ENCODE results near the gene ITPA. TPM values are rescaled to one million over a fixed set of nuclear protein-coding genes. Genes with fewer than 3 reads are reported as not detected.
"Not testable (repeated sequence)": the region's sequence is repeated elsewhere in the genome, so short reads cannot be mapped to it uniquely, and the experiment has no call there.

ITPA gene
- total RNA-seq, 1 experiment from 2014 or later: 69.2 TPM

DNA sequence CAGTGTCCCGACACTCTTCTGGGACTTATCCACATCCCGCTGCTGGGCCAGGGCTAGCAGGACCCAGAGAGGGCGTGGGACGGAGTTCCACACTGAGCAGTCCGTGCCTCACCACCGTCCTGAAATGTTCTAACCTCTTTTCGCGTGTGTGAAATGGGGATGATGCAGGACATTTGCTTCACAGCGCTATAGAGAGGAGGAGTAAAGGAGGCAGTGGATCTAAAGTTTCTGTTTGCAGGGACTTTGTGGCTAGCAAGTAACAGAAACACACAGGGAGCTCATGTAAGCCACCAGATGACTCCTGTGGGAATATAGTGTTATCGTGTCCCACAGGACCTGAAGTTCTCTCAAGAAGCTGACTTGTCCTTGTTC is 634 bp downstream of the ITPA start:
- Histone ChIP-seq H3K9me3 (ENCODE audit: insufficient read depth, low read depth) (no peaks in the 10 kb centered on the region), H2AFZ (peak overlapping the region; percentile 99), H3K27ac (0 out of 2 replicates have a peak overlapping the region, but pooled peaks have one; percentile 20), H3K4me2 (peak overlapping the region; percentile 91), H3K4me3 (peak overlapping the region; percentile 77), H3K79me2 (ENCODE audit: low read depth) (peaks cover 33% of the 10 kb centered on the region), H3F3A (ENCODE audit: insufficient read depth, low read depth) (peaks cover 4% of the 10 kb centered on the region; the same call in 1 of the 2 replicates), H4K20me1 (ENCODE audit: insufficient read depth) (no peaks in the 10 kb centered on the region), H3K36me3 (ENCODE audit: low read depth) (no peaks in the 10 kb centered on the region), H3K9me2 (ENCODE audit: insufficient read depth) (no peaks in the 10 kb centered on the region), H3K4me1 (replicated peaks; ENCODE audit: insufficient read depth) (peaks cover 4% of the 10 kb centered on the region; the same call in 1 of the 2 replicates), H3K27me3 (ENCODE audit: insufficient read depth, low read depth) (no peaks in the 10 kb centered on the region)
- TF ChIP-seq, protein P1, sequence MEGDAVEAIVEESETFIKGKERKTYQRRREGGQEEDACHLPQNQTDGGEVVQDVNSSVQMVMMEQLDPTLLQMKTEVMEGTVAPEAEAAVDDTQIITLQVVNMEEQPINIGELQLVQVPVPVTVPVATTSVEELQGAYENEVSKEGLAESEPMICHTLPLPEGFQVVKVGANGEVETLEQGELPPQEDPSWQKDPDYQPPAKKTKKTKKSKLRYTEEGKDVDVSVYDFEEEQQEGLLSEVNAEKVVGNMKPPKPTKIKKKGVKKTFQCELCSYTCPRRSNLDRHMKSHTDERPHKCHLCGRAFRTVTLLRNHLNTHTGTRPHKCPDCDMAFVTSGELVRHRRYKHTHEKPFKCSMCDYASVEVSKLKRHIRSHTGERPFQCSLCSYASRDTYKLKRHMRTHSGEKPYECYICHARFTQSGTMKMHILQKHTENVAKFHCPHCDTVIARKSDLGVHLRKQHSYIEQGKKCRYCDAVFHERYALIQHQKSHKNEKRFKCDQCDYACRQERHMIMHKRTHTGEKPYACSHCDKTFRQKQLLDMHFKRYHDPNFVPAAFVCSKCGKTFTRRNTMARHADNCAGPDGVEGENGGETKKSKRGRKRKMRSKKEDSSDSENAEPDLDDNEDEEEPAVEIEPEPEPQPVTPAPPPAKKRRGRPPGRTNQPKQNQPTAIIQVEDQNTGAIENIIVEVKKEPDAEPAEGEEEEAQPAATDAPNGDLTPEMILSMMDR (conservative IDR thresholded peaks at IDR 0.05): no peak
- no peak for TF ChIP-seq EZH2 (IDR thresholded peaks at IDR 0.05; ENCODE audit: low read depth)
- intact Hi-C loops (cut with micrococcal nuclease; ENCODE audit: unreplicated experiment): loop anchor here (10.0 kb wide), 1 partner anchor 155 kb away; no protein-coding TSS in a partner anchor
- DNase-seq: no peak
- POLR2A ChIA-PET (ENCODE audit: unreplicated experiment): interaction anchor here (0.6 kb wide), 3 partner anchors 23 to 48 kb away, joined by 3 to 6 read pairs (median 4); no protein-coding TSS in a partner anchor
- CTCF ChIA-PET: interaction anchor here (0.7 to 1.4 kb wide), 2 partner anchors 10 to 40 kb away, joined by 3 to 4 read pairs; no protein-coding TSS in a partner anchor
- BruUV-seq (replicated peaks): no TSS peak

DNA sequence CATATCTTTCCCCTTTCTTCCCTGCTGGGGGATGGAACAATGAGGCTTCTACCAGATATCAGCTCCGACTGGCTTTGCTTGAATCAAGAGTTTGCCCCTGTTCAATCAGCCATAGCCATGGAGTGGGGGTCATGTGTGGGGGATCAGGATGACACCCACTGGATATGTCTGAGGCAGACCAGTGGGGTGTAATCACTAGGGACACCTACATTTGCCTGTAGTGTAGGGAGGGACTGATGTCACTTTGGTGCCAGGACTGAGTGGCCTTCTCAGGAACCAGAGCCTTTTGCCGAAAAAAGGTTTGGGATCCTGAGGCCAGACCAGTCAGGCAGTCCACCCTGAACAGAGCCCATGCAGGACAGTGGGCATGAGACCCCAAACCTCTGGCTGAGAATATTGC is 1.0 kb downstream of the ITPA start:
- no peaks in the 10 kb centered on the region for H3K9me2 ChIP-seq (ENCODE audit: insufficient read depth)
- H3K9me3 ChIP-seq (ENCODE audit: insufficient read depth, low read depth): no peaks in the 10 kb centered on the region
- no peak overlapping the region for H3K27ac ChIP-seq
- peak overlapping the region; percentile 77 for H3K4me3 ChIP-seq
- no peak for DNase-seq
- no peak for TF ChIP-seq EZH2 (IDR thresholded peaks at IDR 0.05; ENCODE audit: low read depth)
- TF ChIP-seq, protein P1 (conservative IDR thresholded peaks at IDR 0.05): no peak
- H2AFZ ChIP-seq: peak overlapping the region; percentile 99; the same call in 1 of the 2 replicates
- peaks cover 33% of the 10 kb centered on the region for H3K79me2 ChIP-seq (ENCODE audit: low read depth)
- no peaks in the 10 kb centered on the region for H3K27me3 ChIP-seq (ENCODE audit: insufficient read depth, low read depth)
- POLR2A ChIA-PET (ENCODE audit: unreplicated experiment): interaction anchor here (0.6 kb wide), 2 partner anchors 22 to 32 kb away, joined by 4 to 6 read pairs; no protein-coding TSS in a partner anchor
- intact Hi-C loops (cut with micrococcal nuclease; ENCODE audit: unreplicated experiment): no loop called here
- H3K36me3 ChIP-seq (ENCODE audit: low read depth): no peaks in the 10 kb centered on the region
- no peaks in the 10 kb centered on the region for H4K20me1 ChIP-seq (ENCODE audit: insufficient read depth)
- H3F3A ChIP-seq (ENCODE audit: insufficient read depth, low read depth): peaks cover 4% of the 10 kb centered on the region; the same call in 1 of the 2 replicates
- H3K4me1 ChIP-seq (replicated peaks; ENCODE audit: insufficient read depth): peaks cover 4% of the 10 kb centered on the region; the same call in 1 of the 2 replicates
- BruUV-seq (replicated peaks): TSS peak; percentile 57
- CTCF ChIA-PET: no interaction called here
- H3K4me2 ChIP-seq: peak overlapping the region; percentile 91

DNA sequence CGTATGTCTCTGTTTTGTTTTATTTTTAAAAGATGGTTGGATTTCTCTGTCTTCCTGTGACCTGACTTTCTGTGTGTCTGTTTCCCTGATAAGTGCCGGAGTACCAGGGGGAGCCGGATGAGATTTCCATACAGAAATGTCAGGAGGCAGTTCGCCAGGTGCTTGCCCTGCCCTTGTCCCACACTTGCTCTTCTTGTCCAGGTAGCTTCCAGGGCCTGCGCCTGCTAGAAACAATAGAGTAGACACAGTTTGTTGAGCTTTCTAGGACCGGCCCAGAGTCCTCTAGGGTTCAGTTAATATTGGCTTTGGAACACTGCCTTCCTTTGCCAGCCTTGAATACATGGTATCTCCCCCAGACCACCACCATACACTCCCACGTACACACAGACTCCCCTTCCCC is 3.9 kb downstream of the ITPA start:
- BruUV-seq (replicated peaks): no TSS peak
- CTCF ChIA-PET: no interaction called here
- no peaks in the 10 kb centered on the region for H3K36me3 ChIP-seq (ENCODE audit: low read depth)

DNA sequence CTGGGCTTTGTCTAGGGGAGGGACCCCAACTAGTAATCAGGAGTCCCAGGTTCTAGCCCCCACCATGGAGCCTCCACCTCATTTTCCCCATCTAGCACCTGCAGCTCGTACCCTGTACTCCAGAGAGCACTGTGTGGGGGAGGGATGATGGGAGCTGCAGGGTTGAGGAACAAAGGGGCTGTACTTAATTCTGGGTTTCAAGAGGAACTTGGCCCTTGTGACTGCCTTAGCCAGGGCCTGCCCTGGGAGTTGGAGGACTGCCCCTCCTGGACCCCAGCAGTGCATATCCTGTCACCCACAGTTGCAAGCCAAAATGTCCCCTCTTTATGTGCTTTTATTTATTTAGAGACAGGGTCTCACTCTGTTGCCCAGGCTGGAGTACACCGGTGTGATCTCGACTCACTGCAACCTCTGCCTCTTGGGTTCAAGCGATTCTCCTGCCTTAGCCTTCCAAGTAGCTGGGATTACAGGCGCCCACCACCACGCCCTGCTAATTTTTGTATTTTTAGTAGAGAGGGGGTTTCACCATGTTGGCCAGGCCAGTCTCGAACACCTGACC is 6.1 kb downstream of the ITPA start:
- intact Hi-C loops (cut with micrococcal nuclease; ENCODE audit: unreplicated experiment); H3K9me2 ChIP-seq (ENCODE audit: insufficient read depth); H3K36me3 ChIP-seq (ENCODE audit: low read depth); H4K20me1 ChIP-seq (ENCODE audit: insufficient read depth); DNase-seq; POLR2A ChIA-PET (ENCODE audit: unreplicated experiment); H3K4me3 ChIP-seq; H2AFZ ChIP-seq; H3K27ac ChIP-seq; BruUV-seq (replicated peaks); H3K27me3 ChIP-seq (ENCODE audit: insufficient read depth, low read depth); H3K4me1 ChIP-seq (replicated peaks; ENCODE audit: insufficient read depth); H3F3A ChIP-seq (ENCODE audit: insufficient read depth, low read depth); H3K9me3 ChIP-seq (ENCODE audit: insufficient read depth, low read depth); H3K4me2 ChIP-seq: not testable (repeated sequence)
- H3K79me2 ChIP-seq (ENCODE audit: low read depth): peaks cover 16% of the 10 kb centered on the region
- CTCF ChIA-PET: interaction anchor here (0.6 kb wide), 1 partner anchor 55 kb away, joined by 9 read pairs; the partner anchor contains the start of genes FASTKD5 and UBOX5

More for the DNA sequence above, 3.9 kb downstream of the ITPA start:
- H2AFZ ChIP-seq: no peak overlapping the region
- H3K9me2 ChIP-seq (ENCODE audit: insufficient read depth): no peaks in the 10 kb centered on the region
- H3K4me2 ChIP-seq: no peak overlapping the region
- no peak overlapping the region for H3K4me3 ChIP-seq
- POLR2A ChIA-PET (ENCODE audit: unreplicated experiment): interaction anchor here (0.9 kb wide), 1 partner anchor 27 kb away, joined by 7 read pairs; no protein-coding TSS in a partner anchor
- no peak for DNase-seq
- peaks cover 30% of the 10 kb centered on the region for H3K79me2 ChIP-seq (ENCODE audit: low read depth)
- TF ChIP-seq, protein P1 (conservative IDR thresholded peaks at IDR 0.05): no peak
- TF ChIP-seq EZH2 (IDR thresholded peaks at IDR 0.05; ENCODE audit: low read depth): no peak
- no peaks in the 10 kb centered on the region for H3K9me3 ChIP-seq (ENCODE audit: insufficient read depth, low read depth)
- peaks cover 6% of the 10 kb centered on the region; the same call in 1 of the 2 replicates for H3F3A ChIP-seq (ENCODE audit: insufficient read depth, low read depth)
- intact Hi-C loops (cut with micrococcal nuclease; ENCODE audit: unreplicated experiment): no loop called here
- H3K4me1 ChIP-seq (replicated peaks; ENCODE audit: insufficient read depth): peaks cover 1% of the 10 kb centered on the region; the same call in 1 of the 2 replicates
- H3K27ac ChIP-seq: no peak overlapping the region
- no peaks in the 10 kb centered on the region for H3K27me3 ChIP-seq (ENCODE audit: insufficient read depth, low read depth)
- no peaks in the 10 kb centered on the region for H4K20me1 ChIP-seq (ENCODE audit: insufficient read depth)

Data from PC-9 (cell line).